HG03520 (cell line): Measurements from ENCODE around the gene ARHGEF16.

ENCODE experiments used
- ATAC-seq: cut with Tn5 transposase; IDR thresholded peaks from one replicate; pipeline ENCODE4 v1.9.1; 2021; ENCODE audit warnings: mild to moderate bottlenecking, moderate library complexity; ENCODE audit not compliant: unreplicated experiment

The ARHGEF16 gene

GRCh38 chr1:3515272-3515671 is 60.8 kb downstream of the ARHGEF16 start:
- no peak for ATAC-seq

- ATAC-seq, result no peak
Observed at GRCh38 chr1:3515774-3516480, 61.5 kb downstream of the ARHGEF16 start.

GRCh38 chr1:3516481-3516869 is 62.0 kb downstream of the ARHGEF16 start:
- ATAC-seq, result no peak

- ATAC-seq, result no peak
Observed at GRCh38 chr1:3516911-3517675, 62.6 kb downstream of the ARHGEF16 start.

- no peak for ATAC-seq
Observed at GRCh38 chr1:3518256-3518655, 63.8 kb downstream of the ARHGEF16 start.

- ATAC-seq, result no peak
Observed at GRCh38 chr1:3518756-3519155, 64.3 kb downstream of the ARHGEF16 start.

GRCh38 chr1:3519301-3519885 is 64.9 kb downstream of the ARHGEF16 start:
- ATAC-seq, result no peak

GRCh38 chr1:3520419-3521378 is 66.2 kb downstream of the ARHGEF16 start:
- no peak for ATAC-seq

- ATAC-seq, result no peak
Observed at GRCh38 chr1:3521426-3521825, 67.0 kb downstream of the ARHGEF16 start.

- no peak for ATAC-seq
Observed at GRCh38 chr1:3522112-3522511, 67.6 kb downstream of the ARHGEF16 start.

- ATAC-seq, result no peak
Observed at GRCh38 chr1:3522564-3523265, 68.2 kb downstream of the ARHGEF16 start.

- ATAC-seq, result no peak
Observed at GRCh38 chr1:3523980-3524379, 69.5 kb downstream of the ARHGEF16 start.

- ATAC-seq, result no peak
Observed at GRCh38 chr1:3524556-3525203, 70.2 kb downstream of the ARHGEF16 start.

GRCh38 chr1:3525551-3526482 is 71.4 kb downstream of the ARHGEF16 start:
- no peak for ATAC-seq

- no peak for ATAC-seq
Observed at GRCh38 chr1:3527774-3528173, 73.3 kb downstream of the ARHGEF16 start.

- ATAC-seq, result no peak
Observed at GRCh38 chr1:3529099-3529729, 74.7 kb downstream of the ARHGEF16 start.

- no peak for ATAC-seq
Observed at GRCh38 chr1:3530086-3530925, 75.8 kb downstream of the ARHGEF16 start.
